Heart right ventricle (tissue), 16 donors: ENCODE data around the gene FOXO3. TPM values are rescaled to one million over a fixed set of nuclear protein-coding genes. Genes with fewer than 3 reads are reported as not detected.

ENCODE experiments used
- ATAC-seq, 8 donors: fragments of 200-7000 bp; cut with Tn5 transposase; one replicate each; pipeline ENCODE4 v1.9.1; 2020; ENCODE audit warnings: mild to moderate bottlenecking in 8 of 8, moderate library complexity in 8 of 8, moderate number of reproducible peaks in 1 of 8
- DNase-seq, 2 donors: peaks; one replicate each; pipeline ENCODE4 v3.0.0-alpha.2; 2020
- H3K27ac ChIP-seq, 10 donors: fragments of 200-600 bp; sonication (generic) in 2 of 10; one replicate each; pipeline versions ENCODE4 v1.5.0 to v1.8.0; 2020 to 2022; ENCODE audit warnings: mild to moderate bottlenecking in 3 of 10
- H3K27me3 ChIP-seq, 7 donors: fragments of 200-600 bp; one replicate each; pipeline ENCODE4 v1.8.0; 2021 to 2022; ENCODE audit warnings: mild to moderate bottlenecking in 2 of 7
- H3K36me3 ChIP-seq, 9 donors: fragments of 200-600 bp; sonication (generic) in 1 of 9; one replicate each; pipeline versions ENCODE4 v1.5.0 to v1.8.0; 2020 to 2022; ENCODE audit warnings: mild to moderate bottlenecking in 2 of 9
- H3K4me1 ChIP-seq, 9 donors: fragments of 200-600 bp; sonication (generic) in 1 of 9; one replicate each; pipeline versions ENCODE4 v1.5.0 to v1.8.0; 2020 to 2022; ENCODE audit warnings: mild to moderate bottlenecking in 4 of 9
- H3K4me3 ChIP-seq, 10 donors: fragments of 200-600 bp; sonication (generic) in 2 of 10; one replicate each; pipeline versions ENCODE4 v1.5.0 to v1.8.0; 2020 to 2022; ENCODE audit warnings: mild to moderate bottlenecking in 7 of 10, moderate library complexity in 2 of 10
- H3K9me3 ChIP-seq, 11 donors: fragments of 200-600 bp in 10 of 11; sonication (generic) in 2 of 11; one replicate each; pipeline versions ENCODE4 v1.5.0 to v1.8.0; 2013 to 2022; ENCODE audit warnings: mild to moderate bottlenecking in 2 of 11, control low read depth in 1 of 11, moderate library complexity in 1 of 11
- CTCF ChIP-seq, 9 donors: fragments of 200-600 bp; sonication (generic) in 2 of 9; IDR thresholded peaks; one replicate each; pipeline versions ENCODE4 v1.5.0 to v1.8.0; 2021 to 2022; ENCODE audit warnings: antibody characterized with exemption in 9 of 9, mild to moderate bottlenecking in 5 of 9, moderate library complexity in 1 of 9
- WGBS, 2 donors: extraction: QIAGEN DNeasy Blood & Tissue Kit; methylation state at CpG; one replicate each; pipeline ENCODE4 v1.1.7; 2013; ENCODE audit warnings: inconsistent platforms in 1 of 2; 5-methylcytosine and 5-hydroxymethylcytosine counted together
- intact Hi-C, 10 donors: fragments of 100-400 bp; cut with DNase I; formaldehyde crosslinking; loops; one replicate each; pipeline versions ENCODE4 v1.11.1 to v1.14.2; 2022
- polyA plus RNA-seq, 2 donors: library from polyadenylated mRNA; stranded (reverse); fragments of 200-250 nt; gene quantifications; one replicate each; pipeline ENCODE4 v1.2.3, GENCODE V29; 2013
- total RNA-seq, 10 donors: library from RNA; stranded (reverse); fragmentation: NEBNext Ultra II Directional in 3 of 10; extraction: Animal tissue kit (Norgen Biotek cat#: 25700) in 3 of 10; gene quantifications; one replicate each; pipeline versions ENCODE4 v1.2.1 to v1.2.4, GENCODE V29; 2021 to 2023
- donor health status: Arrhythmogenic right ventricular cardiomyopathy.
- donor health status: ischemic (EF 13 %, LVEDD 7.1; RV severe dilation, severe dysfunction).
- donor health status: healthy with polysubstance abuse.
- donor health status: DM: no; HTN: yes; CAD: no.
- donor health status: DM: no; HTN: no; CAD: no.
- donor health status: ischemic (EF 25% LVEDD 6.9; RV normal size, moderate dysfunction).
- donor health status: ischemic (EF 25% LVEDD 5.7; RV mildly dilated, moderate dysfunction).
- donor health status: healthy.
- donor health status: DM: yes; HTN: yes; CAD: no.
- donor health status: Ischemic cardiomyopathy.
- donor health status: ischemic (EF 35%, LVEDD 5.7; RV mildly dilated, moderate dysfunction).
- donor health status: nonischemic (EF 11% LVEDD 7.7; RV severe dilation, severe dysfunction).
- donor health status: DM: yes; HTN: yes; CAD: no.
- donor health status: PGD.
- donor health status: ischemic (EF 29% LVEDD 5.4; RV normal size, mild dysfunction).
- donor health status: nonischemic (EF 23%, LVEDD 6.1; RV moderate dilation, normal function).

The FOXO3 gene
- total and polyA plus RNA-seq, 12 donors = 16.8 to 52.6 (median 37.0) TPM

- H3K9me3 ChIP-seq = peaks cover 0 to 15% (median 0%) of the 10 kb centered on the region in 11 donors
- H3K4me3 ChIP-seq = no peak overlapping the region
- H3K27me3 ChIP-seq = no peaks in the 10 kb centered on the region
- no peaks in the 10 kb centered on the region for H3K36me3 ChIP-seq
- TF ChIP-seq CTCF (IDR thresholded peaks at IDR 0.05) = no peak
- intact Hi-C loops = loop anchor here in 2 of 10 donors (10.0 kb wide), 1 partner anchor 46 kb away; the partner anchor contains the start of gene FOXO3 (in 2 of the 2)
- peaks cover 11 to 92% (median 77%) of the 10 kb centered on the region in 9 donors for H3K4me1 ChIP-seq
- ATAC-seq = peak in 4 of 8 donors; percentile 20 to 46 (median 34)
- peak overlapping the region in 5 of 10 donors; percentile 15 to 67 (median 40) for H3K27ac ChIP-seq
- 51 to 55% methylated on average over 3 of the region's 3 CpGs for WGBS, 2 donors
- no peak for DNase-seq
These were observed 49.6 kb downstream of the FOXO3 start for GRCh38 chr6:108610270-108610839.

GRCh38 chr6:108610957-108611586 lies 50.4 kb downstream of the FOXO3 start:
- H3K4me1 ChIP-seq = peaks cover 10 to 92% (median 79%) of the 10 kb centered on the region in 9 donors
- H3K4me3 ChIP-seq = no peak overlapping the region
- H3K27me3 ChIP-seq = no peaks in the 10 kb centered on the region
- no peak for TF ChIP-seq CTCF (IDR thresholded peaks at IDR 0.05)
- 45 to 50% methylated on average over 4 of the region's 4 CpGs for WGBS, 2 donors
- DNase-seq (no peak), ATAC-seq (no peak)
- intact Hi-C loops = loop anchor here in 2 of 10 donors (10.0 kb wide), 1 partner anchor 46 kb away; the partner anchor contains the start of gene FOXO3 (in 2 of the 2)
- H3K9me3 ChIP-seq = peaks cover 0 to 15% (median 0%) of the 10 kb centered on the region in 11 donors
- H3K27ac ChIP-seq = peak overlapping the region in 3 of 10 donors; percentile 15 to 67 (median 40)
- H3K36me3 ChIP-seq = no peaks in the 10 kb centered on the region

GRCh38 chr6:108612852-108613251 lies 52.1 kb downstream of the FOXO3 start:
- H3K4me3 ChIP-seq = no peak overlapping the region
- intact Hi-C loops = loop anchor here in 2 of 10 donors (10.0 kb wide), 1 partner anchor 48 kb away; the partner anchor contains the start of gene FOXO3 (in 2 of the 2)
- H3K4me1 ChIP-seq = peaks cover 8 to 92% (median 80%) of the 10 kb centered on the region in 9 donors
- no peaks in the 10 kb centered on the region for H3K36me3 ChIP-seq
- TF ChIP-seq CTCF (IDR thresholded peaks at IDR 0.05) = no peak
- H3K27ac ChIP-seq = no peak overlapping the region
- H3K27me3 ChIP-seq = no peaks in the 10 kb centered on the region
- H3K9me3 ChIP-seq = peaks cover 0 to 15% (median 0%) of the 10 kb centered on the region in 11 donors
- DNase-seq (no peak), ATAC-seq (no peak)

- ATAC-seq (no peak), DNase-seq (no peak)
- H3K9me3 ChIP-seq = peaks cover 0 to 15% (median 0%) of the 10 kb centered on the region in 11 donors
- H3K4me1 ChIP-seq = peaks cover 17 to 92% (median 80%) of the 10 kb centered on the region in 9 donors
- H3K4me3 ChIP-seq = no peak overlapping the region
- no peaks in the 10 kb centered on the region for H3K27me3 ChIP-seq
- peak overlapping the region in 1 of 10 donors; percentile 6 for H3K27ac ChIP-seq
- no peak for TF ChIP-seq CTCF (IDR thresholded peaks at IDR 0.05)
- H3K36me3 ChIP-seq = no peaks in the 10 kb centered on the region
- WGBS, 2 donors = 74 to 77% methylated on average over 3 of the region's 3 CpGs
- intact Hi-C loops = loop anchor here in 3 of 10 donors (5.0 to 10.0 kb wide), 2 partner anchors 34 to 52 kb away; partner anchors contain the start of gene FOXO3 (in 2 of the 3)
These were observed 55.8 kb downstream of the FOXO3 start for GRCh38 chr6:108616544-108616943.
